Choroid plexus epithelial cell (primary cell): ENCODE measurements around the gene FXYD1.

Experiments used
- DNase-seq: peaks from one replicate; pipeline ENCODE4 v3.0.0-alpha.2; 2010; ENCODE audit warnings: low read depth
- H3K4me3 ChIP-seq: 2 replicates; pipeline ENCODE4 v1.5.1; 2011; ENCODE audit warnings: low read depth, mild to moderate bottlenecking, control low read depth, low read length, moderate library complexity
- TF ChIP-seq, protein P1 (sequence below): conservative IDR thresholded peaks from 2 replicates; pipeline ENCODE4 v1.5.1; 2011; ENCODE audit warnings: low read depth, mild to moderate bottlenecking, control low read depth, inconsistent platforms, low read length, moderate library complexity

Gene FXYD1

DNA sequence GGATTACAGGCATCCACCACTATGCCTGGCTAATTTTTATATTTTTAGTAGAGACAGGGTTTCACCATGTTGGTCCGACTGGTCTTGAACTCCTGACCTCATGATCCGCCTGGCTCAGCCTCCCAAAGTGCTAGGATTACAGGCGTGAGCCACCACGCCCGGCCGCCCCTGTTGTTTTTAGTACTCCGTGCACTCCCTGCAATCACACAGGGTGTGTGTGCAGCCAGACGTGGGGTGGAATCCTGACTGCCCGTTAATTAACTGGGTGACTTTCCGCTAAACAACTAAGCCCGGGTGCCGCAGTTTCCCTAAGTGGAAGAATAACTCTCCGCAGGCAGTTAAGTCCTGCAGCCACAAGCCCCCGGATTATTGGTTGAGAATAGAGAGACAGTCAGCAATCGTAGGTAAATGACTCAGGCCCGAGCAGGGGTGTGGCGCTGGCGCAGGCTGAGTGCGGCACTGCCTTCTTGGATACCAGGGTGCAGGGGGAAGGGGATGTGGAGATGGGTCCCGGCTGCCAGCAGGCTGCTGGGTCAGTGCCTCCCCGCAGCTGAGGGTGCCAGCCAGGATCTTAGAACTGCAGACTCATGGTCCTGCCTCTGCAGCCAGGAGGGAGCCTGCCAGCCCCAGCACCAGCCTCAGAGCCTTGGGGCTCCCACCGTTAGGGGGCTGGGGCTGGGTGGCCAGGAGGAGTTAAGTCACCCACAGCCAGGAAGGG, 29.1 kb upstream of the FXYD1 start:
- no peak for DNase-seq

DNA sequence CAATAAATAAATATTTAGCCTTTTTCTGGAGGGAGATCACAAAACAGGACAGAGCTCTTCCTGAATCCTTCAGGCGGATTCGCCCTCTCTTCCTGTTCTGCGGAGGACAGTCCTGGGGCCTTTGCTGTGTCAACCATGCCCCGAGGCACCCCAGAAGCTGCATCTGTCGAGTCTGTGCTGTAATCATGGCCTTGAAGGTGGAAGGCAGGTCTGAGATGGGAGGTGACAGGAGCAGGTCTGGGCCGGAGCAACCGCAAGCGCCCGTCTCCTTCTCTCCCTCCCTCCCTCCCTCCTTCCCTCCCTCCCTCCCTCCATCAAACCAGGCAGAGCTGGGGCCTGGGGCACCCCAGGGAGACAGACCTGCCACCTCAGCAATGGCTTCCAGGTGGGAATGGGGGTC, 27.6 kb upstream of the FXYD1 start:
- TF ChIP-seq, protein P1, sequence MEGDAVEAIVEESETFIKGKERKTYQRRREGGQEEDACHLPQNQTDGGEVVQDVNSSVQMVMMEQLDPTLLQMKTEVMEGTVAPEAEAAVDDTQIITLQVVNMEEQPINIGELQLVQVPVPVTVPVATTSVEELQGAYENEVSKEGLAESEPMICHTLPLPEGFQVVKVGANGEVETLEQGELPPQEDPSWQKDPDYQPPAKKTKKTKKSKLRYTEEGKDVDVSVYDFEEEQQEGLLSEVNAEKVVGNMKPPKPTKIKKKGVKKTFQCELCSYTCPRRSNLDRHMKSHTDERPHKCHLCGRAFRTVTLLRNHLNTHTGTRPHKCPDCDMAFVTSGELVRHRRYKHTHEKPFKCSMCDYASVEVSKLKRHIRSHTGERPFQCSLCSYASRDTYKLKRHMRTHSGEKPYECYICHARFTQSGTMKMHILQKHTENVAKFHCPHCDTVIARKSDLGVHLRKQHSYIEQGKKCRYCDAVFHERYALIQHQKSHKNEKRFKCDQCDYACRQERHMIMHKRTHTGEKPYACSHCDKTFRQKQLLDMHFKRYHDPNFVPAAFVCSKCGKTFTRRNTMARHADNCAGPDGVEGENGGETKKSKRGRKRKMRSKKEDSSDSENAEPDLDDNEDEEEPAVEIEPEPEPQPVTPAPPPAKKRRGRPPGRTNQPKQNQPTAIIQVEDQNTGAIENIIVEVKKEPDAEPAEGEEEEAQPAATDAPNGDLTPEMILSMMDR = no peak
- no peak for DNase-seq
- no peak overlapping the region for H3K4me3 ChIP-seq

More for the DNA sequence above, 29.1 kb upstream of the FXYD1 start:
- no peak overlapping the region for H3K4me3 ChIP-seq
- TF ChIP-seq, protein P1 = no peak

DNA sequence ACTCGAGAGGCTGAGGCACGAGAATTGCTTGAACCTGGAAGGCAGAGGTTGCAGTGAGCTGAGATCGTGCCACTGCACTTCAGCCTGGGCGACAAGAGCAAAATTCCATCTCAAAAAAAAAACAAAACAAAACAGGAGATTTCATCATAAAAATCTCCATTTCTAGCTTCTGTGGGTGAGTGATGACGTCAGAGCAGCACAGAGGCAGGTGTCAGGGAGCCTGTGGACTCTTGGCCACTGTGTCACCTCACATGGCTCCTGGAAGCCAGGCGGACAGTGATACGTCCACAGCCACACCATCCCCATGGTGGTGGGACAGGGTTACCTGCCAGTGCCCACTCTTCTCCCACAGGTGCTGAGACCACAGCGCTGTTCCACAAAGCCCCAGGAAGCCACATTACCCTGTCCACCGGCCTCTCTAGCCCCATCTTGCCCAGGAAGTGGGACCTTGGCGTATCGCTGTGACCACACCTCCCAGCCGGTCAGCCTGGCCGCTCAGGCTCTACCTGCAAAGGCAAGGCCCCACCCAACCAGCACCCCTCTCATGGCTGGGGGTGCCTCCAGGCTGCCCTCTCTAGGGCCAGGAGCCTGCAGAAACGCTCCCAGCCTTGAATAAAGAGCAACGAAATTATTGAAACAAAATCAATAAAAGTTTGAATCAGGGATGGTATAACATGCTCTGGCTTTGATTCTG, 25.5 kb upstream of the FXYD1 start:
- no peak overlapping the region for H3K4me3 ChIP-seq
- DNase-seq = no peak
- TF ChIP-seq, protein P1 = no peak

DNA sequence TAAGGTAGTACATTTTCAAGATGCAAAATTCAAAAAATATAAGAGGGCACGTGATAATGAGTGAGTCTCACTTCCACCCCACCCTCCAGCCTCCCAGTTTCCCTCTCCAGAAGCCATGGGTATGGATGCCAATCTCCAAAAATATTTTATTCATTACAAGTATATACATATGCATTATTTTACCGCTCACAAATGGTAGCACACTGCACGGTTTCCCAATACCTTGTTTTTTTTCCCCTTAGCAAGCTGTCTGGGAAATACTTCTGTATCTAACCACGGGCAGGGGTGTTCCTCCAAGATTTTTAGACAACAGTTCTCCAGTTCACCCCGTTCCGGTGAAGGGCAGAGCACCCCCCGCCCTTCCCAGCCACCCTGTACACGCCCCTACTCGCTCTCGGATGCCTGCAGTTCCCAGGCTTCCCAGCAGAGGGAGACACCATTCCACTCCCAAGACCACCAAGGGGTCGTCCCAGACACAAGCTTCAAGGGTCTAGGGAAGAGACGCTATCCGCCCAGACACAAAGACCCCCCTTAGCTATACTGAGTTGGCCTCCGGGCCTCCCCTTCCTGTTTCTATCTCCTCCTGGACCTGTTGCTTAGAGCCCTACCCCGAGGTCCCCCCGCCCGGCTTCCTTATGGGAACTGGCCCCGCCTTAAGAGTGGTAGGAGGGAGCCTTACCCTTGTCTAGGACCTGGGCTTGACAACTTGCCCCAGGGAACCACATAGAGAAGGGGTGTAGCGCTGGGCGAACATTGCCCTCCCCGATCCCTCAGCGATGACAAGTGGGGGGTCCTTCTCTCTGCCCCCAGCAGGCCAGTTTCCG, 24.1 kb upstream of the FXYD1 start:
- no peak overlapping the region for H3K4me3 ChIP-seq
- peak; percentile 54 for DNase-seq
- TF ChIP-seq, protein P1 = peak; percentile 99

DNA sequence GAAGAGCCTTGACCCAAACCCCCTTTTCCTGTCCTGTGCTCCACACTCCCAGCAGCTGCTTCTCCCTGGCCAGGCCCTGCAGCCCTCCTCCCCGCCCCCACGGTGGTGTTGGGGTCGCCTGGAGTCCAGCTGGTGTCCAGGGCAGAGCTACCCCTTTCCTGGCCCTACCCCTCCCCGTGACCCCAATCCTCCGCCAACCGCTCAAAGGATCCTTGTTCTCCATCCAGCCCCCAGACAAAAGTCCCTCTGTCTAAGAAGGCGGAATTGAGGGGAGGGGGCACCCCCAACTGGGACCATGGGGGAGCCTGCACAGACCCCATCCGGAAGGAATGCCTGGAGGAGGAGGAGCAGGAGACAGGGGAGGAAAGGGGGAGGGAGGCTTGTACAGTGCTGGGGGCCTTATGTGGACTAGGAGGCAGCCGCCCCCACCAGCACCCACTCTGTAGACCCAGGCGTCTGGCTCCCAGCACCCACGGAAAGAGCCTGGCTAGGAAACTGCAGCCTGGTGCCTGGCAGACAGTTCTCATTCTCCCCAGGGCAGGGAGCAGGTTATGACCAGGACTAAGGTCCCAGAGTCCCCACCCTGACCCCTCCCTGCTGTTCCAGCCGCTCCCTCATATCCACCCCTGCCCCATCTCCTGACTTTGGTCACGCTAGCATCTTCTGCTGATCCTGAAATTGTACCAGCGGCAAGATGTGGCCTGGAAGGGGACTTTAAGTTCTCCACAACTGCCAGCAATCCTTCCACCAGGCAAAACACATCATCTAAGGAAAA, 23.3 kb upstream of the FXYD1 start, which contains the start of gene FXYD3:
Gene FXYD3, plus strand, starts transcription at position 647 of the 775 bp plus-strand sequence. CDS start 3,554 bp downstream, outside the sequence.
- no peak for DNase-seq
- TF ChIP-seq, protein P1 = no peak
- no peak within 1 kb of the TSS for H3K4me3 ChIP-seq

DNA sequence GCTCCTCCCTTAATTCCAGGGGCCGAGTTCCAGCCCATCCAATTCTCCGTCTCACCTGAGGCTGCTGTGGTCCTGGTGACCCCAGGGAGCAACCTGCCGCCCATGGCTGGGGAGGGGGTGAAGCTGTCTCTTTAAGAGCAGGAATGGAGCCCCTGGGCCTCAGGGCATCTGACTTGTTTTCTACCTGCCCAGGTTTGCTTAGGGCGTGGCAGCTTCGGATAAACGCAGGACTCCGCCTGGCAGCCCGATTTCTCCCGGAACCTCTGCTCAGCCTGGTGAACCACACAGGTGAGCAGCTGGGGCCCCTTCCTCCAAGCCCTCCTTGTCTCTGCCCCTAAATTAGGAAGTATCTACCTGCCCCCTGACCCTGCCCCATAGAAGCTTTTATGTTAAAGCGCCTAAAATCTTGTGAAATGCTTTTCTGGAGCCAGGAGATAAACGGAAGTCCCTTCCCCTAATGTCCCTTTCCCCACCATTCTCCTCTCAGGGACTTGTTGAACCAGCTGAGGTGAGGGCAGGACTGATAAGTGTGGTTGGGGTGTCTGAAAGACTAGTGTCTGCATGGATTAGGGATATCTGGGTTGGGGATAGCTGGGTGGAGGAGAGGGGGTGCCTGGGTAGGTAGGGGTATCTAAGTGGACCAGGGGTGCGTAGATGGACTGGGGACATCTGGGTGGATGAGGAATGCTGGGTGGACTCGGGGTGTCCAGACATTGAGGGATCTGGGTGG, 22.4 kb upstream of the FXYD1 start:
- no peak for DNase-seq
- no peak overlapping the region for H3K4me3 ChIP-seq
- TF ChIP-seq, protein P1 = no peak
